HG02973 (cell line): Measurements from ENCODE around the gene CCDC92.
"Not testable (repeated sequence)": the region's sequence is repeated elsewhere in the genome, so short reads cannot be mapped to it uniquely, and the experiment has no call there.

Experiments
- ATAC-seq: cut with Tn5 transposase; IDR thresholded peaks from one replicate; pipeline ENCODE4 v1.9.1; 2021; ENCODE audit warnings: moderate library complexity; ENCODE audit not compliant: unreplicated experiment

The CCDC92 gene

GRCh38 chr12:123912415-123913380 lies 59.9 kb downstream of the CCDC92 start:
- no peak for ATAC-seq

GRCh38 chr12:123911672-123912409 lies 60.8 kb downstream of the CCDC92 start:
- not testable (repeated sequence) for ATAC-seq

- no peak for ATAC-seq
Measured at GRCh38 chr12:123910761-123911193, 61.9 kb downstream of the CCDC92 start.

- no peak for ATAC-seq
Measured at GRCh38 chr12:123910057-123910456, 62.6 kb downstream of the CCDC92 start.

GRCh38 chr12:123908884-123909725 lies 63.5 kb downstream of the CCDC92 start:
- ATAC-seq: no peak

- ATAC-seq: no peak
Measured at GRCh38 chr12:123907726-123908476, 64.7 kb downstream of the CCDC92 start.

GRCh38 chr12:123906711-123907420 lies 65.8 kb downstream of the CCDC92 start:
- no peak for ATAC-seq

- no peak for ATAC-seq
Measured at GRCh38 chr12:123905319-123905925, 67.2 kb downstream of the CCDC92 start.

GRCh38 chr12:123903301-123904065 lies 69.1 kb downstream of the CCDC92 start:
- ATAC-seq: no peak

GRCh38 chr12:123902821-123903220 lies 69.8 kb downstream of the CCDC92 start:
- no peak for ATAC-seq

GRCh38 chr12:123900871-123901376 lies 71.7 kb downstream of the CCDC92 start:
- no peak for ATAC-seq

- no peak for ATAC-seq
Measured at GRCh38 chr12:123899368-123899767, 73.3 kb downstream of the CCDC92 start.

GRCh38 chr12:123898673-123899072 lies 74.0 kb downstream of the CCDC92 start:
- ATAC-seq: no peak

GRCh38 chr12:123897221-123897620 lies 75.4 kb downstream of the CCDC92 start:
- no peak for ATAC-seq

- no peak for ATAC-seq
Measured at GRCh38 chr12:123896767-123897166, 75.9 kb downstream of the CCDC92 start.

- ATAC-seq: no peak
Measured at GRCh38 chr12:123895451-123895850, 77.2 kb downstream of the CCDC92 start.

- ATAC-seq: no peak
Measured at GRCh38 chr12:123894823-123895345, 77.7 kb downstream of the CCDC92 start.

- no peak for ATAC-seq
Measured at GRCh38 chr12:123893276-123893675, 79.4 kb downstream of the CCDC92 start.
